Stimulated activated CD4-positive, alpha-beta T cell treated with anti-CD3 and anti-CD28 coated beads, Interleukin-4, amount 100 ng/mL, for 48 hours (primary cell): ENCODE measurements around the gene DYRK1B.
"Not testable (repeated sequence)": the region's sequence is repeated elsewhere in the genome, so short reads cannot be mapped to it uniquely, and the experiment has no call there.

Source experiments
- DNase-seq, 2 donors: peaks; one replicate each; pipeline ENCODE4 v3.0.0-alpha.2; 2020; ENCODE audit warnings: low read depth in 2 of 2

Gene DYRK1B

DNA sequence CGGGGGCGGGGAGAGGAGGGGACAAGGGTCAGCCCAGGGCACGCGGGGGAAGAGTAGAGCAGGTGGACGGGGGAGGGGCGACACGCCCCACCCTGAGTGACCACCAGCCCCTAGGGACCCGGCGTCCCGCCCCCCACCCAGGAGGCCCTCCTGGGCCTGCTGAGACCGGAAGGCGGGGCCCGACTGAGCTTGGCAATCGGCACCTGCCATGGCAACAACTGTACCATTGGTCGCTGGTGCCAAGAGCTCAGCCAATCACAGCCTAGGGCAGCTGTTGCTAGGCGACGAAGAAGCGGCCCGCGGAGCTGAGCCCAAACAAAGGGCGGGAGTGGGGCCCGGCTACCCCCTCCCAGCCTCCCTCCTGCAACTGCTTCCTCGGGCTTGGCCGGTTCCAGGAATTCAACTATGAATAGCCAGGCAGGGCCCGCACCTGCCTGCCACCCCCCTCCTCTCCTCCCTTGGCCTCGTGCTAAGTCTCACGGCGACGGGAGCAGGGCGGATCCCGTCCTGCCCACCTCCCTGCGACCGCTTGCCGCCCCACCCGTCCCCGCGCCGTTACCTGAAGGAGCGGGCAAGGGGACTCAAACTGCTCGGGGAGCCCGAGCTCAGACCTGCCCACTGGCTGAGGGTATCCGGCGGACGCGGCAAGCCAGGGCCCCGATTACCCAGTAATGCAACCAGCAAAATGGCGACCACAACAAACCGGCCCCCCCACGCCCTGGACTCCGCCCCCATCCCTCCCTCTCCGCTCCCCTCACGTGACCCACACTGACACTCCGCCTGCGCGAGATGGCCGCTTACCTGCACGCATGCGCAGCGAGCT lies at the start of gene DYRK1B:
TSS of gene DYRK1B (minus strand) at position 699 of the 823 bp plus-strand sequence. CDS start 2,295 bp downstream, outside the sequence.
- peak; percentile 94 to 95 for DNase-seq

DNA sequence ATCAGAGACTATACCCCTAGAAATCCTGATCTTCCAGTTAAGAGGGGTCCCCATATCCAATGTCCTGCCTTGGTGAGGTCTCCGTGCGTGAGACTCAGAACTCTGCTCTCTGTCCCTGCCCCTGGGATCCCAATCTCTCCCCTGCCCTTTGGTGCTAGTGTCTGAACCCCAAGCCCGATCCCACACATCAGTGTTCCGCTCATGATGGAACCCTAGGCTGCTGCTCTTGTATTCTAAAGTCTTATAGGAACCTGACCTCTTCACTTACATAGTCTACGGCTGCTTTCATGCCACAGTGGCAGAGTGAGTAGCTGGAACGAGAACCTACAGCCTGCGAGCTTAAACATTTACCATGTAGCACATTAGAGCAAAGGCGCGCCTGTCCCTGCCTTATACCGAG lies 48.7 kb upstream of the DYRK1B start:
- not testable (repeated sequence) for DNase-seq

DNA sequence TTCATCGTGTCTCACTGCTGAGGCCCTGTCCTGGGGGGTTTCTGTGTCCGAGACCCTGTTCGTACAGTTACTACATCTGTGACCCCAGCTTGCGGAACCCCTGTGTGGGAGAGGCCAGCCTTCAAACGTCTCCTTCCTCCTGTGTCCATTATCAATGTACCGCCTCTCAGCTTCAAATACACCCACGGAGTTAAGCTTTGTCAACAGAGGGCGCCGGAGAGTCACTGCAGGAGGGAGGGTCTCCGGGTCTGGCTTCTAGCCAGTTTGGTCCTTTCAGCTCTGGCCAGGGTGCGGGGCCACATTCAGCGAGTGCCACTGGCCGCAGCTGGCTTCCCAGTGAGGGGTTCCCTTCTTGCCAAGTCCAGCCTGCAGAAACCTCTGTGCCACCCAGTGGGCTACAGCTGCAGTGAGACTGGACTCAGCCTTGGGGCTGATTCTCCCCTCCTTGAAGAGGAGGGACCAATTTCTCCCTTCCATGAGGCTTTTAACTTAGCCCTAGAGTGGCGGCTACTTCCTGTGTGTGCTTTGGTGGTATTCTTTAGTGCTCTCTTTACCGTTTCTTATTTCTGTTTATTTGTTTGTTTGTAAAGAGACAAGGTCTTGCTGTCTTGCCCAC lies 47.6 kb upstream of the DYRK1B start:
- peak in 1 of 2 donors; percentile 27 for DNase-seq

DNA sequence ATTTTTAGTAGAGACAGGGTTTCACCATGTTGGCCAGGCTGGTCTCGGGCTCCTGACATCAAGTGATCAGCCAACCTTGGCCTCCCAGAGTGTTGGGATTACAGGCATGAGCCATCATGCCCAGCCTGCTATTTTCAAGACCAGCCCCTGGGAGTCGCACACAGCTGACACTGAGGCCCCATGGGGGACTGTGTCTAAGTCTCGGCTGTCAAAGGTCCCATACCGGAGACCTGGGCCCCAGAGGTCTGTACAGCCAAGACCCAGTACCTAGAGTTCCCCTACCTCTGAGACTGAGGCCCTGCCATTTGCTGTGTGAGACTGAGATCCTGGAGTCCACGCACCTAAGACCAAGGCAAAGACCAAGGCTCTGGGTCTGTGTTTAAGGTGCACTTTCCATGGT lies 46.3 kb upstream of the DYRK1B start:
- DNase-seq, result not testable (repeated sequence)

DNA sequence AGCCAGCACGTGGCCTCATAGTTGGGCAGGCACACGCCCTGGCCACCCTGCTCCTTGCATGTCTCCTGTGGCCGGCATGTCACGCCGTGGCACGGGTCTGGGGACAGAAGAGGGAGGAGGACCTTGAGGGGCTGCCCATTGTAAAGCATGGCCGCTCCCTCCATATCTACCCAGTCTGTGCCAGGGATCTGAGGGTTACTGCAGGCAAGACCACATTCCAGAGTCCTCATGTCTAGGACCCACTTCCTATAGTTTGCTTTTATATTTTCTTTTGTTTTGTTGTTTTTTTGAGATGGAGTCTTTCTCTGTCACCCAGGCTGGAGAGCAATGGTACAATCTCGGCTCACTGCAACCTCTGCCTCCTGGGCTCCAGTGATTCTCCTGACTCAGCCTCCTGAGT lies 45.8 kb upstream of the DYRK1B start:
- not testable (repeated sequence) for DNase-seq

DNA sequence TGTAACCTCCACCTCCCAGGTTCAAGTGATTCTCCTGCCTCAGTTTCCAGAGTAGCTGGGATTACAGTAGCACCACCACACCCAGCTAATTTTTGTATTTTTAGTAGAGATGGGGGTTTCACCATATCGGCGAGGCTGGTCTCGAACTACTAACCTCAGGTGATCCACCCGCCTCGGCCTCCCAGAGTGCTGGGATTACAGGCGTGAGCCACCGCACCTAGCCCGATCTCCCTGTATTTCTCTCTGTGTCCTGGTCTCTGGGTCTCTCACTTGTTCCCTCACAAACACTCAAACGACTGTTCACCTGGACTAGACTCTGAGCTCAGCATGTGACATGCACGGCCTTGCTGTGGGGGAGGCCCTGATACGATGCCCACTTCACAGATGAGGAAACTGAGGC lies 44.9 kb upstream of the DYRK1B start:
- DNase-seq, result not testable (repeated sequence)

DNA sequence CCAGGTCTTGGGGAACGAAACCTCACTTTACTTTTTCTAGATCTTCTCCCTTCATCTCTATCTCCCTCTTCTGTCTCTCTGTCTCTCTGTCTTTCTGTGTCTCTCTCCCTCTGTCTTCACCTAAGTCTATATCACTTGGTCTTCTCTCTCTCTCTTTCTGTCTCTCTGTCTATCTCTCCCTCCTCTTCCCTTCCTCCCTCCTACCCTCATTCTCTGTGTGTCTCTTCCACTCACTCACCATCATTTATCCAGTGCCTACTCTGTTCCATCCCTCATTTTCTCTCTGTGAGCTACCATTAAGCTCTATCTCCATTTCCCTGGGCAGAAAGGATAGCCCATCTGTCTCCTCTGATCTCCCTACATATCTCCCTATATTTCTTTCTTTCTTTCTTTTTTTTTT lies 44.4 kb upstream of the DYRK1B start:
- DNase-seq, result no peak

DNA sequence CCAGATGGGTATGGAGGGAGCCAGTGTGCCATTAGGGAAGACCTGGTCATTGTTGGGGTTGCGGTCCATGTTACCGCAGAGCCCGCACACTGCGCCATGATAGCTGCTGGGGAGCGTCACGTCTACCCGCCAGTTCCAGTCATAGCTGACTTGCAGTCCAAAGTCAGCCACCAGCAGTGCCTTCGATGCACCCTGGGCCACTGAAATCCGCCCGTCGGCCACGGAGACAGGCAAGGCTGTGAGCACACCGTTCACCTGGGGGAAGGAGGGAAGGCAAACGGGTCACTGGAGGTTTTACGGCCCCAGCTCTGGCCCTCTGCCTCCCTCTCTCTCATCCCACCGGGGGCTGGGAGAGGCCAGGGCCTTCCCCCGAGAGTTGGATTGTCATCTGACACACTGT lies 44.0 kb upstream of the DYRK1B start:
- not testable (repeated sequence) for DNase-seq

DNA sequence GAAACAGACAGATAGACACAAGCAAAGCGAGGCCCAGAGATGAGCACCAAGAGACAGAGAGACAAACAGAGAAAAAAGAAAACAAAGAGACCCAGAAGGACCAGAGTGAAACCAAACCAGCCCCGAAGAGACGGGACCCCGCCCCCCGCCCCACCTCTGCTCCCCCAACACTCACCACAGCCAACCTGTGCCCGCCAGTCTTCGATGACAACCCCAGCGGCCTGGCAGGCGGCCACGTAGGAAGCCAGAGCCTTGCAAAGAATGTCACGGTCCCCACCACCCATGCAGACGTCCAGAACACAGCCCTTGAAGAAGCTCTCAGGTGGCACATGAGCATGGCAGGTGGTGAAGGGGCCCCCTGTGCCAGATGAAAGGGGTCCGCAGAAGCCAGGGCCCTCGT lies 43.5 kb upstream of the DYRK1B start:
- not testable (repeated sequence) for DNase-seq

DNA sequence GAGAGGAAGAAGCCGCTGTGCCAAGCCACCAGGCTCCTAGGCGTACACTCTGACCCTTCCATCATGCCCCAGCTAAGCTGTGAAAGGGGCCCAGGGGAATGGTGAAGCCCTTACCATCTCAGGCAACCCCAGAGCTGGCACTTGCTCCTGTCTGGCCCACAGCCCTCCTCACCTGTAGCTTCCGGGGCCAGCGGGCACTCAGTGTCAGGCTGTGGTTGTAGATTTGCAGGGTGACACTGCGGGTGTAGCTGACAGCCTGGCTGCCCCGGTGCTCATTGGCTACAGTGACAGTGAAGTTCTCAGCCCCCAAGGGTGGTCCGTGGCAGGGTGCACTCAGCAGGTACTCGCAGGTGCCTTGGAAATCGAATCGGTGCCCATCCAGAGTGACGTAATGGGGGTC lies 42.5 kb upstream of the DYRK1B start:
- DNase-seq, result not testable (repeated sequence)

DNA sequence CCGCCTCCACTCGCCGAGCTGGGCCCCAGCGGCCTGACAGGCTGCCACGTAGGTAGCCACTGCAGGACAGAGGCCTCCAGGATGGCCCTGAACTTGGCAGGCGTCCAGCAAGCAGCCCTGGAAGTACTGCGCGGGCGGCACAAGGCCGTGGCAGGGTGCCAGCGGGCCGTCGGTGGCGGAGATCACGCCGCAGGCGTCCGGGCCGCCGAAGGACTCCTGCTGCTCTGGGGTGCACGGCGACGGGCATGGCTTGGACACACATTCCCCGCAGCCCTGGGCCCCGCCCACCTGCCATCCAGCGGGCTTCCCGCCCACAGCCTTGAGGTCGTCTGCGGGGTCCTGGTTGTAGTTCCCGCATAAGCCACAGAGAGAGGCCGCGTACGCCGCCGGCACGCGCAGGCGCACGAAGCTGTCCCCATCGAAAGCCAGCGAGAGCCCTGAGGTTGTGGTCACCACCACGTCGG lies 41.5 kb upstream of the DYRK1B start:
- not testable (repeated sequence) for DNase-seq

DNA sequence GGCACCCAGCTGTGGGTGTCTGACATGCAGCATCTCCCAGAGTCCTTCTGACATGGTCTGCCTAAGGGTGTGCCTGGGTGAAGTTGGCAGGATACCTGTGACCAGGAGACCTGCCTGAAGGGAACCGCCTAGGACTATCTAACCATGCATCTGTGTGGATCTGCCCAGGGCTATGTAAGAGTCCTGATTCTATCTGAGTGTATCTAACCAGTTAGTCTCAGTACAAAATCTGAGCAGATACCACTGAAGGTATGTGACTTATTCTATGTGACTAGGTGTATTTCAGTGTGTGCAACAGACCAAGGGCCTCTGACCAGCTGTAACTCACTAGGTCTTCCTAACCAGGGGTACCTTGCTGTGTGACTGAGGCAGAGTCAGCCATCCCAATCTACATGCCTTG lies 40.4 kb upstream of the DYRK1B start:
- DNase-seq, result no peak

DNA sequence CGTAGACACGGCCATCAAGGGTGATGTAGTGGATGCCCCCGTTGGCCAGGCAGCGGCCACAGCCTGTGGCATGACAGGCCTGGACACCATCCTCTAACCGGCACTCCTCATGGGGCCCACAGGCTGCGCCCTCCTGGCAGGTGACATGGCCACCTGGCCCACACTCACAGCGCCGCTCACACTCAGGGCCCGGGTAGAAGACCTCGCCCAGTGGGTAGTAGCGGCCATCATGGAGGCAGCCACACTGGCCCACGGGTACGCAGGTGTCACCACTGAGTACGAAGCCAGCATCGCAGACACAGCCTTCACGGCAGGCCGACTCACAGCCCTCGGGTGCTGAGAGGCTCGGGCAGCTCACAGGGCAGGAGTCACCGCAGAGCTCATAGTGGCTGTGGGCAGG lies 39.4 kb upstream of the DYRK1B start:
- DNase-seq, result no peak

DNA sequence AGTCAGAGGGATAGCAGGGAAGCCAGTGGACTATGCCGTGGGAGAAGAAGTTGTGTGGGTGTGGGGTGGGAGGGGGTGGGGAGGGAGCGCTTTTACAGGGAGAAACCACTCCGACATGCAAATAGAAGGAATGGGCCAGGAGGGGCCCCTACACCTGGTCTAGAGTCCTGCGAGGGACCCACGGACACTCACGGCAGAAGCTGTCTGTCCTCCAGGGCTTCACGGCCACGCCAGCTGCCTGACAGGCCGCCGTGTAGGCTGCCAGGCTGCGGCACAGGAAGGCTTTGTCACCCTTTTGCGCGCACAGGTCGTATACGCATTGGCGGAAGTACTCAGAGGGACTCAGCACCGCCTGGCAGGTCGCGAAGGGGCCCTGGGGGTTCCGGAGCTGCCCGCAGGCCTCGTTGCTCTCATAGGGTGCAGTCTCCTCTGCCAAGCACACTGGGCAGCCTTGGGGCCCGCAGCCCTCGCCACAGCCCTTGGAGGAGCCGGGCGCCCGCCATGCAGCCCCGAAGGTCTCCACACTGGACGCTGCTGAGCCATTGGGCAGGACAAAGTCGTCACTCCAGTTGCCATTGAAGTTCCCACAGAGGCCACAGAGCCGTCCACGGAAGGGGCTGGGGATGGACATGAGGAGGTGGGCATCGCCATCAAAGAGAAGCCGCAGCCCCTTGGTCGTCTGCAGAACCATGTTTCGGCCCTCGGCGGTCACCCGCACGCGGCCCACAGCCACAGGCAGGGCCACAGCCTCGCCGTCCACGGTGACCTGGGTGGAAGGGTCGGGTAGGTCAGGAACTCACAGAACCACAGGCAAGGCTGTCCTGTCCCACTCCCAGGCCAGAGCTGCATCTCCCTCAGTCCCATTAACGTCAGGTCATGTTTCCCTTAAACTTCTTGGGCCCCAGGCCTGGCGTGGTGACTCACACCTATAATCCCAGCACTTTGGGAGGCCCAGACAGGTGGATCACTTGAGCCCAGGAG lies 38.2 kb upstream of the DYRK1B start:
- no peak for DNase-seq

DNA sequence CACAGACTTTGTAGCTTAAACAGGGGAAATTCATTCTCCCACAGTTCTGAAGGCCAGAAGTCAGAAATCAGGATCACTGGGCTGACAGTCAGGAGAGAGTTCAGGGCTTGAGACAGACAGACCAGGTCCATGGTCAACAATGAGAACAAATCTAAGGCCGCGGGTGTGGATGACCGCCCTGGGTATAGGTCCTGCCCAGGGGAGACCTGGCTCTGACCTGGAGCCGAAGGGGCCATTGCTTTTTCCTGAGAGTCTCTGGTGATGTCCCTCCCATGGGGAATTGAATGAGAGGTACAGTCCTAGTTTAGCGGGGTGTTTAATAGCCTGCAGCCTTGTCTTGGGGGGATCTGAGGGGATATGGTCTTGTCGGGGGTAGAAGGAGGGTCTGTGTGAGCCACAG lies 37.4 kb upstream of the DYRK1B start:
- DNase-seq, result no peak

DNA sequence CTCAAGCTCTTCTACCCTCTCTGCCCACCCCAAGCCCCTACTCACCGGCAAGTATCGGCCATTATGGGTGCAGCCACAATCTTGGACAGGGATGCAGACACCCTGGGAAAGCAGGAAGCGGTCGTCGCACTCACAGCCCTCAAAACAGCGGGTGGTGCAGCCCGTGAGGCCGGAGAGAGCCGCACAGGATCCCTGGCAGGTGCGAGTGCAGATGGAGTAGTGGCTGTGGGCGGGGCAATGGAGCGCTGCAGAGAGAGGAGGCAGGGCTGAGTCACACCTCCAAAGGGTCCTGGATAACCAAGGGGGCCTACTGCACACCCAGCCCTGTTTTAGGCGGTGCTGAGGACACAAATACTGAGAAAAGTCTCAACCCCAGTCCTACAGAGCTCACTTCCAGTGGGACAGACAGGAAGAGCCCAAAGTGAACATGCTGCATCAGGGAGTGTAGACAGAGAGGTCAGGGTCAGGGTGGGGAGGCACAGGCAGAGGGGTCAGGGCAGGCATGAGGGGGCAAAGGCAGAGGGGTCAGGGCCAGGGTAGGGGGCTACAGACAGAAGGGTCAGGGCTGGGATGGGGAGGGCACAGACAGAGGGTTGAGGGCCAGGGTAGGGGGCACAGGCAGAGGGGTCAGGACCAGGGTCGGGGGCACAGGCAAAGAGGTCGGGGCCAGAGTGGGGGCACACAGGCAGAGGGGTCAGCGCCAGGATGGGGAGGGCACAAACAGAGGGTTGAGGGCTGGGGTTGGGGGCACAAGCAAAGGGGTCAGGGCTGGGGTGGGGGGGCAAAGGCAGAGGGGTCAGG lies 36.4 kb upstream of the DYRK1B start:
- DNase-seq, result no peak

DNA sequence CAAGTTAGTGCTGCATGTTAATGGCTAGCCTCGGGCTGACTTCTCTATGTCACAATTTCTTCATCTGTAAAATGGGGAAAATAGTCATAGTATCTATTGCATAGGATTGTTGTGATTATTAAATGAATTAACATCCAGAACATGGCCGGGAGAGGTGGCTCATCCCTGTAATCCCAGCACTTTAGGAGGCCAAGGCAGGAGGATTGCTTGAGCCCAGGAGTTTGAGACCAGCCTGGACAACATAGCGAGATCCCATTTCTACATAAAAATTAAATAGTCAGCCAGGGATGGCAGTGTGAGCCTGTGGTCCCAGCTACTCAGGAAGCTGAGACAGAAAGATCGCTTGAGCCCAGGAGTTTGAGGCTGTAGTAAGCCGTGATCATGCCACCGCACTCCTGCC lies 34.0 kb upstream of the DYRK1B start:
- no peak for DNase-seq

DNA sequence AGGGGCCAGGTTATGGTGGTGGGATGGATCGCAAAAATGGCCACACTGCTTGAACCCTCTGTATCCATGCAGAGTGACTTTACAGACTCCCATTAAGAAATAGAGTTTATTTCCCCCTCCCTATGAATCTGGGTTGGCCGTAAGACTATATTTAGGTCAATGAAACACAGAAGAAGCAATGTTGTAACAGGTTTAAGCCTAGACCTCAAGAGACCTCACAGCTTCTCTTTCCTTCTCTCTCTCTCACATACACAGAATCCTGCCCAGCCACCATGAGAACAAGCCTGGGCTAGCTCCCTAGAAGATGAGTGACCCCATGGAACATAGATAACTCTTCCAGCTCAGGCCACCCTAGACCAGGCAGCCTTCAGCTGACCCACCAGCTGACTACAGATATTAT lies 33.2 kb upstream of the DYRK1B start:
- DNase-seq, result no peak

DNA sequence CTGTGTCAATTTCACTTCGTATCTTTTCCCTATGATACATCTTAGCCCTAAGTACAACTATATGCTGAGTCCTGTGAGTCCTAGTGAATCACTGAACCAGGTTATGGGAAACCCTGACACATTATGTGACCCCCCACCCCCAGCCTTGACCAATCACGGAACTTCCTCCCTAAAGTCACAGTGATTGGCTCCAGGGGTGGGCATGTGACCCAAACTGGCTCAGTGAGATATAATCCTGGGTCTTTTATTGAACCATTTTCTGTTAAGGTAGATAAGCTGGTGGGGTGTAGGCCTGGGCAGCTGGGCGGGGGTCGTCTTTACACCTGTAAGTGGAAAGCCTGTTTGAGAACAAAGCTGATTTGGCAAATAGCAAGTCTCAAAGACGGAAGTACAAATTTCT lies 32.0 kb upstream of the DYRK1B start:
- DNase-seq, result no peak

DNA sequence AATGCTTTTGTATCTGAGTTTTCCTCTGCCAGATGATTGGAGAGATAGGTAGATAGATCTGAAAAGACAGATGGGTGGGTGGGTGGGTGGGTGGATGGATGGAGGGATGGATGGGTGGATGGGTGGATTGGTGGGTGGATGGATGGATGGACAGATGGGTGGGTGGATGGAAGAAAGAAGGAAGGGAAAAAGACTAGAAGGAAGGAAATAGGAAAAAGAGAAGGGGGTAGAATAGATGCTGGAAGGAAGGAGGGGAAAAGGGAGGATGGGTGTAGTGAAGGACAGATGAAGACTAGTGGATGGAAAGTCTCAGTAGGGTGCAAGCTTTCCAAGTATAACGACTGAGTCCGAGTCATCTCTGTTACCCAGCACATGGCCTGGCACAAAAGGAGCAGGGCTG lies 31.2 kb upstream of the DYRK1B start:
- no peak for DNase-seq

DNA sequence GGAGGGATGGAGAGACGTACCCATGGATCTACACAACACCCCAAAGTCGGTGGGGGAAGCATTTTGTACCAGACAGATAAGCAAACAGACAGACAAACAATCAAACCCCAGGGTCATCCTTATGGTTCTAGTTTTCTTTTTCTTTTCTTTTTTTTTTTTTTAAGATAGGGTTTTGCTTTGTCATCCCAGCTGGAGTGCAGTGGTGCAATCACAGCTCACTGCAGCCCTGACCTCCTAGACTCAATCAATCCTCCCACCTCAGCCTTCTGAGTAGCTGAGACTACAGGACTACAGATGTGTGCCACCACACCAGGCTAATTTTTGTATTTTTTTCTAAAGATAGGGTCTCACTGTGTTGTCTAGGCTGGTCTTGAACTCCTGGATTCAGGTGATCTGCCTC lies 30.2 kb upstream of the DYRK1B start:
- no peak for DNase-seq
